ENCODE results near the gene LIMS2.

Gene LIMS2

DNA sequence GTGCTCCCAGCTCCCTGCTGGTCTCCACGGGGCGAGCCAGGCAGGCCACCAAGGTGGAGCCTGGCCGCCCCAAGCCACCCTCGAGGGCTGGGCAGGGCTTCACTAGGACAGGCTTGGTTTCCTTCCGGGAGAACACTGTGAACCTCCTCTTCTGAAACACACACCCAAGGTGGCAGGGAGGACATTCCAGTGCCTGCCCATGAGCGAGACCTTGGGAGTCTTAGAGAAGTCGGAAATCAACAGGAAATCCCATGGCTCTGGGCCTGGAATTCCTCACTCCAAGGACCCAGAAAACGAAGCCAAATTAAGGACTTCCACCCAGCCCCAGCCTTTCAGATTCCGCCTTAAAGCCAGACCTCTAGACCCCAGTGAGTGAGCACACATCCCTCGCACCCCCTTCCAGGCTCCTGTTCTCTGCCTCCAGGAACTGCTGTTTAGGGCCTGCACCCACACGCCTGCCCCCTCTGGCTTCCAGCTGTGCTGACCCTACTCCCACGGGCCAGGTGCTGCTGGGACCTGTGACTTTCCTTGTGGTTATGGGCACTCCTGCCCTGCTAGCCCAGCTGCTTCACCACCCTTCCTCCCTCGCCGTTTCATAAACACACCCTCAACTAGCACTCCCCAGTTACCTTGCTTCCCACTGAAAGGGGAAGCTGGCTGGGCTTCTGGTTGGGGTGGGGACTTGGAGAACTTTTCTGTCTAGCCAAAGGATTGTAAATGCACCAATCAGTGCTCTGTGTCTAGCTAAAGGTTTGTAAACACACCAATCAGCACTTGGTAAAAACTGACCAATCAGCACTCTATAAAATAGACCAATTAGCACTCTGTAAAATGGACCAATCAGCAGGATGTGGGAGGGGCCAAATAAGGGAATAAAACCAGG, 15.7 kb downstream of the LIMS2 start:
- DNase-seq = no peak

DNA sequence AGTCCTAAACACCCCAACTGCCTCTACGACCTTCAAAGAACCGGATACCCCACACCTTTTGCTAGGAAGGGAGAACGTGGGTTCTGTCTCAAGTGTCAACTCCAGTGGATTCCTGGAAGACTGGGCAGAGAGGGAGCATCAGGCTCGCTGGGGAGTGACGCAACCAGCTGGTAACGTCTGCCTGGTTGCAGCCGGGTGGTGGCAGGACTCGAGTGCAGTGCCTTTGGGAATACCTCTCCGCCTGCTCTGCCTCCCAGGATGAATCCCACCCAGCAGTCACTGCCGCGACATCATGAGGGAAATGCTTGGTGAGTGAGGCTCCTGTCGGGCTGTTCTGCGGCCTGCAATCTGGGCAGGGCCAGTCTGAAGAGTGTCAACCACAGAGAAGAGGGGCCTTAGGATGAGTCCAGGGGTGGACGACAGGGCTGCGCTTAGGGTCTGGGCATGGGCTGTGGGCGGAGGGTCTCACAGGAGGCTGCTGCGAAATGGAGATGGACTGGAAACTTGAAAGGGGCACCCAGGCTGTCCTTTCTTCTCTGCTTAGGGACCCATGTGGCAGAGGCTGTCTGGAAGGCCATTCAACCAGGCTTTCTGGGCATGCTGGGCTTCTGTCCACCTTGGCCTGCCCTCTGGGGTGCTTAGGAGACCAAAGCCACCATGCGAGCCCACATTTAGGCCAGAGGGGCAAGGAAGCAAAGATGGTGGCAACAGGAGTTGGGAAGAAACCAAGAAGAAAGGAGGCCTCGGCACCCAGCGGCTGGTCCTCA, 16.5 kb downstream of the LIMS2 start:
- no peak for DNase-seq

GRCh38 chr2:127658146-127658545, 17.2 kb downstream of the LIMS2 start:
- DNase-seq = no peak

DNA sequence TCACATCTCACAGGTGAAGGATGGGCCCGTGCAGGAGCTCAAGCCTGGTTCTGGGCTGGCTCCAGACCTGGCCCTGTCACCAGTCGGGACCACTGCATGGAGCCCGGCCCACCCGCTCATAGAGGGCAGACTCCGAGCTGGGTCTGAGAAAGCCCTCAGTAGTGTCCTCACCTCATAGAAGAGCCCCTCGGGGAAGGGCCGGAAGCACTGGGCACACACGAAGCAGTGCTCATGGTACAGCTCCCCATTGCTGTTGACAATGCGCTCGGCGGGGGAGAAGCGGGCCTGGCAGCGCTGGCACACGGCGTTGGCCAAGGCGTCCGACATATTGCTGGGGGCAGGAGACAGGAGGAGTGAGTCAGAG, 18.1 kb downstream of the LIMS2 start:
- no peak for DNase-seq

GRCh38 chr2:127656569-127657231, 18.6 kb downstream of the LIMS2 start:
- DNase-seq = no peak

- DNase-seq = no peak
Observed at GRCh38 chr2:127655209-127656073, 19.9 kb downstream of the LIMS2 start.

DNA sequence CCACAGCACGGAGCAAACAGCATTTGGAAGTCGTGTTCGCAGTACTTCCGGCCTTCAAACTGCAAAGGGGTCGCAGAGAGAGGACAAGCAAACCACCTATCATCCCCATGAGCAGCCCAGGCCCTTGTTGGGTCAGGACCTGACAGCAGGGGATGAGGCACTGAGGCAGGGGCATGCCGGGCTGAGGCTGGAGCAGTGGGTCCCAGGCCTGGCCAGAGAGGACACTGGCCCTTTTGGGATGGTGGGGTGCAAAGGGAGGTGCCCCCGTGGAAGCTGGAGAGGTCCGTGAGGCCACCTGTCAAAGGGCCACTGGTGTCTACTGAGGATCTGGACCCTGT, 20.5 kb downstream of the LIMS2 start:
- no peak for DNase-seq

DNA sequence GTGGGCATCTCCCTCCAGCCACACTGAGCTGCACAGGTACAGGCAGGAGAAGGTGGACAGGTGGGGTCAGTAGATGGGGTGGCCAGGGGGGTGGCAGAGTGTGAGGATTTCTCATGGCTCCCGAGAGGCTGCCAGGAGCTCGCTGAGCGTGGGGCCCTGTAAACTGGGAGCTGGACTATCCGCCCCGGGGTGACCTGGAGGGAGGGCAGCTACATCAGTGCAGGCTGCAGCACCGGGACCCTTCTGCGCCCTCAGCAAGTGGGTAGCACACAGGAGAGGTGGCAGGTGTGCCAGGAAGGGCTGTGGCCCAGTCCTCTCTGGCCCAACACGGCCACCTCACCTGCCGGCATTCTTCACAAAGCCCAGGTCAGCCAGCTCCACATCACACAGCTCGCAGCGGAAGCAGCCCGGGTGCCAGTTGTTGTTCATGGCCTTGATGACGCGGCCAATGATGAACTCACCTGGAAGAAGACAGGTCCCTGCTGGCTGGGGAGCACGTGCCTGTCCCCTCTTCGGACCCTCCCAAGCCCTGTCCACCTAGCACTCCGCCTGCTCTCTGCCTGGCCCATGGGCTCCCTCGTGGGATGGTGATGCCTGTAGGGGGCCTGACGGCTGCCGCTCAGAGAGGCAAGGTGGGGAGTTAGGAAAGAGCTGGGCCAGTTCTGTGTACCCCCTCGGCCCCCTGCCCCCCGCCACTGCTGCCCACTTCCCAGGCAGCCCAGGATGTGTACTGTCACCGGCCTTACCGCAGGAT, 21.1 kb downstream of the LIMS2 start:
- DNase-seq = no peak

DNA sequence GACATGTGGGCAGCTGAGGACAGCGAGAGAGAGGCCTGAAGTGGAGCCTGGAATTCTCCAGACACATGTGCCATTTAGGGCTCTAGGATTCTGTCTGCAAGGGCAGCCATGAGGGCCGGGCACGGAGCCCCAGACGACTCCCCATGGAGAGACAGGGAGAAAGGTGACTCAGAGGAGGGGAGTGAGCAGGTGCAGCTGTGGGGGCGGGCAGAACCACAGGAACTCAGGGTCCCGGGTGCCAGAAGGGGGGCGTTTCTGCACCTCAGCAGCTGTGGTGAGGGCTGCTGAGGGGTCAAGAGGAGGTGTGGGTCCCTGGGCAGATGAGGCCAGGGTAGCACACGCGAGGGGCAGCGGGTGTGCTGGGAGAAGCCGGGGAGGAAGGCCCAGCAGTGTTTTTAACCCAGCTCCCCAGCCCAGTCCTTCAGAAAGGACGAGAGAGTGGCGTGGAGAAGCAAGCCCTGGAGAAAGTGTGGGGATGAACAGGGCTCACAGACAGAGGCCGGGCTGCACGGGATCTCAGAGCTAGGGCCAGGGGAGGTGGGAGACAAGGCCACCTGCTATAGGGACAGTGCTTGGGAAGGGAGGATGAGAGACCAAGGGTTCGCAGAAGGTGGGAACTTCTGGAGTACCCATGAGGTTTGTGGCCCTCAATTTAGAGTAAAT, 21.8 kb downstream of the LIMS2 start:
- no peak for DNase-seq

GRCh38 chr2:127652786-127653357, 22.5 kb downstream of the LIMS2 start:
- no peak for DNase-seq

DNA sequence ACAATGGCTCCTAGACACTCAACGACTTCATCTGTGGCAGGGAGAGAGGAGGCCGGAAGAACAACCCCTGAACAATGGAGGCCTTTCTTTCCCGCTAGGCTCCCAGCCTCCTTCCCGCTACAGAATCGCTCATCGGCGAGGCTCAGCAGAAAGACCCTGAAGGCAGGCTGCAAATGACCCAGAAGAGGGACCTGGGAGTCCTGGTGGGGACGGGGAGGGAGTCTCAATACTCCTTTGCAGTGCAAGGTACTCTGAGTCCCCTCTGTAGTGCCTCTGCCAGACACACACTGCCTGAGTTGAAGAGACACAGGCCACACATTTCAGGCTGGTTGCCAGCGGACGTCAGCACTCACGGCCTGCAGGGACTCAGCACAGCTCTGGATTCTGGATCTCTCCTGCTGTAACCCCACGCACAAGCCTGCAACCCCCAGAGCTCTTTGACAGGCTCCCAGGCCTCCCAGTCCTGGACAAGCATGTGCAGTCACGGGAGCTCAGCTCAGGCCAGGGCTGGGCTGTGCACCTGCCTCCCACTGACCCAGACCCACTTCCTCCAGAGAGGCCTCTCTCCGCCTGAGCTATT, 23.3 kb downstream of the LIMS2 start:
- DNase-seq = peak in 50 of 56 donors; percentile 35 to 92 (median 70)

DNA sequence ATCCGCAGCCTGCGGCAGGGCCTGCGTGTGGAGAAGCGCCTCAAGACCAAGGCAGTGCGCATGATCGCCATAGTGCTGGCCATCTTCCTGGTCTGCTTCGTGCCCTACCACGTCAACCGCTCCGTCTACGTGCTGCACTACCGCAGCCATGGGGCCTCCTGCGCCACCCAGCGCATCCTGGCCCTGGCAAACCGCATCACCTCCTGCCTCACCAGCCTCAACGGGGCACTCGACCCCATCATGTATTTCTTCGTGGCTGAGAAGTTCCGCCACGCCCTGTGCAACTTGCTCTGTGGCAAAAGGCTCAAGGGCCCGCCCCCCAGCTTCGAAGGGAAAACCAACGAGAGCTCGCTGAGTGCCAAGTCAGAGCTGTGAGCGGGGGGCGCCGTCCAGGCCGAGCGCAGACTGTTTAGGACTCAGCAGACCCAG, 23.9 kb downstream of the LIMS2 start:
- no peak for DNase-seq

DNA sequence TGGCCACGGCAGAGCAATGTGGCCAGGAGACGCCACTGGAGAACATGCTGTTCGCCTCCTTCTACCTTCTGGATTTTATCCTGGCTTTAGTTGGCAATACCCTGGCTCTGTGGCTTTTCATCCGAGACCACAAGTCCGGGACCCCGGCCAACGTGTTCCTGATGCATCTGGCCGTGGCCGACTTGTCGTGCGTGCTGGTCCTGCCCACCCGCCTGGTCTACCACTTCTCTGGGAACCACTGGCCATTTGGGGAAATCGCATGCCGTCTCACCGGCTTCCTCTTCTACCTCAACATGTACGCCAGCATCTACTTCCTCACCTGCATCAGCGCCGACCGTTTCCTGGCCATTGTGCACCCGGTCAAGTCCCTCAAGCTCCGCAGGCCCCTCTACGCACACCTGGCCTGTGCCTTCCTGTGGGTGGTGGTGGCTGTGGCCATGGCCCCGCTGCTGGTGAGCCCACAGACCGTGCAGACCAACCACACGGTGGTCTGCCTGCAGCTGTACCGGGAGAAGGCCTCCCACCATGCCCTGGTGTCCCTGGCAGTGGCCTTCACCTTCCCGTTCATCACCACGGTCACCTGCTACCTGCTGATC, 24.4 kb downstream of the LIMS2 start:
- DNase-seq = no peak

- no peak for DNase-seq
Observed at GRCh38 chr2:127650041-127650784, 25.1 kb downstream of the LIMS2 start.

DNA sequence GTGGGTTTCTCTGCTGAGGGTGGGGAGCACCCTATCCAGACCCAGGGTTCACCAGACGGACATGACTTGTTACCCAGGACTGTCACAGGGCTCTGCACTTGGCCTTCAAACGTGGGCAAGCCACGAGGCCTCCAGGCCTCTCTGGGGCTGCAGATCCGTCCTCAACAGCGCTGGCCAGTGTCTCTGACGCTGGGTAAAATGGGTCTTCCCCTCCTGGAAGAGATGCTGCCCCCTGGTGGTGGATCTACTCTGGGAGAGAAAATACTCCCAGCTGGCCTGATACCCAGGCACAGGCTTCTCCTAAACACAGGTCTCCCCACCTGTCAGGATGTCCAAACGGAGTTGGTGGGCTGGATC, 25.7 kb downstream of the LIMS2 start:
- peak in 53 of 56 donors; percentile 20 to 92 (median 69) for DNase-seq

DNA sequence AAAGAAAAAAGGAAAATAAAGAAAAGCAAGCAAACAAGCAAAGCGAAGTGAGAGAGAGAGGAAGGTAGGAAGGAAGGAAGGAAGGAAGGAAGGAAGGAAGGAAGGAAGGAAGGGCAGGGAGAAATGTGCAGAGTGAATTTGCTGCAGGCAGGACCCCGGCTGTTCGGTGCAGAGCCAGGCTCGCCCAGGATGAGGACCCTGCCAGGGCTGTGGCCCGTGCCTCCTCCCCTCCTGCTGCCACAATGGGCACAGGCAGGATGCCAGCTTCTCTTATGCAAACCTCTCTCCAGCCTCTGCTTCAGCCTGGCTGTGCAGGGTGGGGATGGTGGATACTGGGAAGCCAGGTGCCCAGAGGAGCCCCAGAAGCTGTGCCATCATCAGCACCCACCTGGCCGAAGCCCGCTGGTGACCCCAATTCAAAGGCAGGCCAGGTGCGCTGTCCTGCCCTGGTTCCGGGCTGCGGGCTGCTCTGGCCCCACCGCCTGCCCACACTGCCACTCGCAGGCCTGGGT, 26.2 kb downstream of the LIMS2 start:
- DNase-seq = peak in 13 of 56 donors; percentile 15 to 54 (median 25)

DNA sequence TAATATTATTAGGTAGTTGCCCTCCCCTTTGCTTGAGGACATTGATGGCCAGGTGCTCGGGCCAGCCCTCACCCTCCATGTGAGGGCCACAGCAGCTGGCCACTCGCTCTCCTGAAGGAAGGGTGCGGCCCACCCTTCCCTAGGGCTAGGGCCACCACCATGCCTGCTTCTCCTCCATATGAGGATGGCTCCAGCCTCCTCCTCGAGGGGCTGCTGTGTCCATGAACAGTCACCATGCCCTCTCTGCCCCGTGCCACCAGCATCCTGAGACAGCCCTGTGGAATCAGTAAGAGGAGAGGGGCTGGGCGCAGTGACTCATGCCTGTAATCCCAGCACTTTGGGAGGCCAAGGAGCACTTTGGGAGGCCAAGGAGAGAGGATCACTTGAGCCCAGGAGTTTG, 27.0 kb downstream of the LIMS2 start:
- DNase-seq = no peak

Measured in nucleus accumbens (tissue), 56 donors.